ENCODE data around the gene EPHA7. TPM values are rescaled to one million over a fixed set of nuclear protein-coding genes. Genes with fewer than 3 reads are reported as not detected.

EPHA7 gene
- total RNA-seq, 1 donor from 2014 or later, result not detected

- H3K4me3 Mint-ChIP-seq, result no peak overlapping the region
Observed at GRCh38 chr6:93282521-93283031, 136.8 kb downstream of the EPHA7 start.

GRCh38 chr6:93278241-93278640, 141.1 kb downstream of the EPHA7 start:
- no peak for DNase-seq
- Mint-ChIP-seq H3K4me1 (no peaks in the 10 kb centered on the region), H3K36me3 (ENCODE audit: low read depth) (no peaks in the 10 kb centered on the region), H3K27me3 (no peaks in the 10 kb centered on the region), H3K9me3 (no peaks in the 10 kb centered on the region), H3K27ac (no peak overlapping the region), H3K4me3 (no peak overlapping the region)
- intact Hi-C loops (cut with micrococcal nuclease), result no loop called here

More at GRCh38 chr6:93282521-93283031, 136.8 kb downstream of the EPHA7 start:
- no peaks in the 10 kb centered on the region for H3K36me3 Mint-ChIP-seq (ENCODE audit: low read depth)
- H3K27ac Mint-ChIP-seq, result no peak overlapping the region
- peaks cover 3% of the 10 kb centered on the region for H3K9me3 Mint-ChIP-seq
- no peaks in the 10 kb centered on the region for H3K27me3 Mint-ChIP-seq
- intact Hi-C loops (cut with micrococcal nuclease), result no loop called here
- no peaks in the 10 kb centered on the region for H3K4me1 Mint-ChIP-seq
- DNase-seq, result no peak

DNA sequence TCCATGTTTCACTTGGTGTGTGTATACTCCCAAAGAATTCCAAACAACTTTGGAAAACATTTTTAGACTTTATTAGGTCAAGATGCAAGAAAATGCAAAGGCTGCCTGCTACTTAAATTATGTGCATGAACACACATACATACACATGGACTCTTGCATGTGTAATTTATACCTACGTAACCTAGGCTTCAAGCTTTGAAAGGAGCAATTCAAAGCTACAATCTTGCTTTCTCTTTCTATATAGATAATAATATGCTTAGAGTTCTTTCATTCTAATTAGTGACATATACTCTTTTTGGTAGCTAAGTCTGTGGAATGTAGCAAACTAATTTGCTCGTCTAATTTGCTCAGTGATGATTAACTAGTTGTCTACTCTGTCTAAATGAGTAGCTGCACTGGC, 146.5 kb downstream of the EPHA7 start:
- Mint-ChIP-seq H3K27ac (no peak overlapping the region), H3K9me3 (no peaks in the 10 kb centered on the region), H3K27me3 (no peaks in the 10 kb centered on the region), H3K4me3 (no peak overlapping the region), H3K4me1 (no peaks in the 10 kb centered on the region), H3K36me3 (ENCODE audit: low read depth) (no peaks in the 10 kb centered on the region)
- DNase-seq, result no peak
- intact Hi-C loops (cut with micrococcal nuclease), result no loop called here

DNA sequence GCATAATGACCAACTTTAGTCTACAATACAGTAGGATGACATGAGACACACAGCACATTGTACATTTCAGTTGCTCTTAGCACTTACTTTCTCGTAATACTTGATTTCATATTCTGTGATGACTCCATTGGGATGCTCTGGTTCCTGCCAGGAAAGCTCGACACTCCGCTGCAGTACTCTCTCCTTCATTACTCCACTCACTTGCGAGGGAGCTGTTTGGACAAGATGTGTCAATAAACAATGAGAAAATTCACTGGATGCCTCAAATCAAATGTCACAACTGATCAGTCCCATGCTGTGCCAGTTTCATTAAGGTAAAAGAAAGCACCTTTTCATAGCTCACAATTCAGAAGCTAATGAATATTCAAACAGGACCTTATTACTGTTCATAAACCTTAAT, 147.1 kb downstream of the EPHA7 start:
- Mint-ChIP-seq H3K9me3 (no peaks in the 10 kb centered on the region), H3K4me3 (no peak overlapping the region)

GRCh38 chr6:93266116-93266817, 153.1 kb downstream of the EPHA7 start:
- Mint-ChIP-seq H3K27me3 (no peaks in the 10 kb centered on the region), H3K36me3 (ENCODE audit: low read depth) (no peaks in the 10 kb centered on the region), H3K4me1 (no peaks in the 10 kb centered on the region), H3K4me3 (no peak overlapping the region), H3K27ac (no peak overlapping the region), H3K9me3 (no peaks in the 10 kb centered on the region)
- no peak for DNase-seq
- intact Hi-C loops (cut with micrococcal nuclease), result no loop called here

More for the DNA sequence above, 147.1 kb downstream of the EPHA7 start:
- no peaks in the 10 kb centered on the region for H3K27me3 Mint-ChIP-seq
- H3K4me1 Mint-ChIP-seq, result no peaks in the 10 kb centered on the region
- no peaks in the 10 kb centered on the region for H3K36me3 Mint-ChIP-seq (ENCODE audit: low read depth)
- no peak for DNase-seq
- intact Hi-C loops (cut with micrococcal nuclease), result no loop called here
- no peak overlapping the region for H3K27ac Mint-ChIP-seq

DNA sequence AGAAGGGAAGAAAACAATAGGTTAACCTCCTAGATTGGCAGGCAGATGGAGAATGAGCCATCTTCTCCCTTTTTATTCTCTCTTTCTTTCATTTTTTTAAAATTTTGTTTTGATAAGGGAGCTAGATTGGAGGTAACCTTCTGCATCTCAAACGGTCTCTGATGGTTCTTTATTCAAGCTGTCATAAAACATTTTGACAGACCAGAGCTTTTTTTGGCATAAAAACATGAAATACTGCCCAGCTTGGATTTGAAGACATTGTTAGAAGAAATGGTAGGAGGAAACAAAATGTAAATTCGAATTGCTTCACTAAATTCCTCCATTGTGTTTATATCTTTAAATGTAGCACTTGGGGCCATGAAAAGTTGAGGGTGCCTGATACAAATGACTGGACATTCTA, 158.5 kb downstream of the EPHA7 start:
- no peak overlapping the region for H3K27ac Mint-ChIP-seq
- H3K4me1 Mint-ChIP-seq, result no peaks in the 10 kb centered on the region
- intact Hi-C loops (cut with micrococcal nuclease), result no loop called here
- H3K36me3 Mint-ChIP-seq (ENCODE audit: low read depth), result no peaks in the 10 kb centered on the region
- H3K27me3 Mint-ChIP-seq, result no peaks in the 10 kb centered on the region
- H3K9me3 Mint-ChIP-seq, result no peaks in the 10 kb centered on the region
- H3K4me3 Mint-ChIP-seq, result no peak overlapping the region
- no peak for DNase-seq

DNA sequence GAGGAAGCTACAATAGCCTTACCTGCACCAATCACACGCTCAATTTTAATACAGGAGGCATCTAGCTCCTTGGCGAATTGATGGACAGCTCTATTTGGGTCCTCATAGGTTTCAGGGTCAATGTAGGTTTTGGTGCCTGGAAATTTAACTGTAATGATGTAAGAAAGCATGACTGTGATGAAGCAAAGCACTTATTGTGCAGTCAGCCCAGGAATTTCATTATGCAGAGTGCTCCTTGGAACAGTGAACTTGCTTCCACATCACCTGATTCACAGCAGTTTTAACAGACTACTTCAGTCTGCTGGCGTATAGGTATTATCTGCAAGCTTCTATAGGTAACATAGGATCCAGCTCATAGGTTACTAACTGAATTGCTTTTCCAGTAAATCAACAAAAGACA, 160.0 kb downstream of the EPHA7 start:
- H3K4me1 Mint-ChIP-seq, result no peaks in the 10 kb centered on the region
- no peaks in the 10 kb centered on the region for H3K36me3 Mint-ChIP-seq (ENCODE audit: low read depth)
- intact Hi-C loops (cut with micrococcal nuclease), result no loop called here
- no peak for DNase-seq
- H3K27ac Mint-ChIP-seq, result no peak overlapping the region
- H3K27me3 Mint-ChIP-seq, result no peaks in the 10 kb centered on the region
- H3K9me3 Mint-ChIP-seq, result no peaks in the 10 kb centered on the region
- no peak overlapping the region for H3K4me3 Mint-ChIP-seq

DNA sequence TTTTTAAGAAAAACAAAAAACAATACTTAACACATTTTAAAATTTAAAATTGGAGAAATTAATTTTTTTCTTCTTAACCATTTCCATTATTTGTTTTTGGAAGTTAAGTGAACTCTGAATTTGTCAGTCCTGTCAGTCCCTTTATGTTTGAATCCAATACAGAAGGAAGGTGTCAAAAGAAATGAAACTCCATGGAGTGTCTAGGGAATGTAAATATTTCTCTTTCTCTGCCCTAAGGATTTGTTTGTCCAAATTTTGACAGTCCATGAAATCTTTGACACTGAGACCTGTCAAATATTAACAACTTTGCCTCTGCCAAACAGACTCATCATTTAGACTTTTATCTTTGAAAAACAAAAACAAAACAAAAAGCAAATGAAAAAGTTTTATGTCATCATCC, 166.4 kb downstream of the EPHA7 start:
- no peak for DNase-seq
- Mint-ChIP-seq H3K27me3 (no peaks in the 10 kb centered on the region), H3K27ac (no peak overlapping the region), H3K9me3 (no peaks in the 10 kb centered on the region), H3K4me1 (no peaks in the 10 kb centered on the region), H3K36me3 (ENCODE audit: low read depth) (no peaks in the 10 kb centered on the region), H3K4me3 (no peak overlapping the region)
- intact Hi-C loops (cut with micrococcal nuclease), result no loop called here

- Mint-ChIP-seq H3K4me1 (no peaks in the 10 kb centered on the region), H3K4me3 (no peak overlapping the region), H3K9me3 (no peaks in the 10 kb centered on the region)
Observed at GRCh38 chr6:93248631-93249030, 170.7 kb downstream of the EPHA7 start.

DNA sequence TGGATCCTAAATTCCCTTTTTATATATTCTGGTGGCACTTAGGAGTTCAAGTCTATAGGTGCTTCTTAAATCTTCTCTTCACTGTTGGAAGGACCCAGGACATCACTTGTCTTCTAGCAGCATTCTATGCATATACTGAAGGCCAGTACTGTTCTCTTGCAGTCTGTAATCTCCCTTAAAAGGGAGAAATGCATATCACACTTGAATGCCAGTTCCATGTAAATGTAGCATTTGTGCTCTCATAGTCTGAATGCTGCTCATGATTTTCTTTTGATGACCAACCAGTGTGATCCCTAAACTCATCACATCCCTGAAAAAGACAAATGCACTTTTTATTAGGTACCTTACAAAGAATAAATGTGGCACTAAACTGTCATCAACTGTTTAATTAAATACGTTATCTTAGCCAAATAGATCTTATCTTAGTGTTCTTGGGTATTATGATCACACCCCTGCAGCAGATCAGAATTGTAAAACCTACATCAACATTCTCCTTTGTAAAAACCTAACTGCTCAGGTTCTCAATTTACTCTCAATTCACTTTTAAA, 176.1 kb downstream of the EPHA7 start:
- Mint-ChIP-seq H3K27me3 (no peaks in the 10 kb centered on the region), H3K9me3 (no peaks in the 10 kb centered on the region), H3K27ac (no peak overlapping the region), H3K36me3 (ENCODE audit: low read depth) (no peaks in the 10 kb centered on the region), H3K4me3 (no peak overlapping the region), H3K4me1 (no peaks in the 10 kb centered on the region)
- DNase-seq, result no peak
- intact Hi-C loops (cut with micrococcal nuclease), result no loop called here

More at GRCh38 chr6:93248631-93249030, 170.7 kb downstream of the EPHA7 start:
- no peak overlapping the region for H3K27ac Mint-ChIP-seq
- no peak for DNase-seq
- no peaks in the 10 kb centered on the region for H3K27me3 Mint-ChIP-seq
- intact Hi-C loops (cut with micrococcal nuclease), result no loop called here
- no peaks in the 10 kb centered on the region for H3K36me3 Mint-ChIP-seq (ENCODE audit: low read depth)

GRCh38 chr6:93242049-93242448, 177.3 kb downstream of the EPHA7 start:
- H3K27me3 Mint-ChIP-seq, result no peaks in the 10 kb centered on the region
- H3K4me3 Mint-ChIP-seq, result no peak overlapping the region
- H3K27ac Mint-ChIP-seq, result no peak overlapping the region

DNA sequence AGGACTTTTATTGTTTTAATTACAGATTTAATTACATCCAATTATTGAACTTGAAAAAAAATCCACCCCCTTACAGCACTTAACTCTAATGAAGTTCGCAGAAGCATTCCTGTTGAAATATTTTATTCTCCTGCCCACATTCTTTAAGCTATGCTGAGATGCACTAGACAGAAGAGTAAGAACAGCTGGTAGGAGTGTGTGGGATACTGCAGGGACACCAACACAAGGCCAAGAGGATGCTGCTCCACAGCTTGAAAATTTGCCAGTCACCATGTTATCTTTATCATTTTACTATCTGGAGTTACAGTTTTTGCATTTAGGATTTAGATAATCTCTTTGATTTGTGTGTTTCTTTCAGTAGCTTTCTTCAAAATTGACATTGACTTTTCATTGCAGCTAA, 180.7 kb downstream of the EPHA7 start:
- H3K9me3 Mint-ChIP-seq, result no peaks in the 10 kb centered on the region
- H3K27me3 Mint-ChIP-seq, result no peaks in the 10 kb centered on the region
- no peak overlapping the region for H3K4me3 Mint-ChIP-seq
- no peaks in the 10 kb centered on the region for H3K4me1 Mint-ChIP-seq
- intact Hi-C loops (cut with micrococcal nuclease), result no loop called here
- DNase-seq, result no peak
- H3K36me3 Mint-ChIP-seq (ENCODE audit: low read depth), result no peaks in the 10 kb centered on the region
- H3K27ac Mint-ChIP-seq, result no peak overlapping the region

More at GRCh38 chr6:93242049-93242448, 177.3 kb downstream of the EPHA7 start:
- Mint-ChIP-seq H3K9me3 (no peaks in the 10 kb centered on the region), H3K36me3 (ENCODE audit: low read depth) (no peaks in the 10 kb centered on the region), H3K4me1 (no peaks in the 10 kb centered on the region)
- intact Hi-C loops (cut with micrococcal nuclease), result no loop called here
- no peak for DNase-seq

- no peaks in the 10 kb centered on the region for H3K27me3 Mint-ChIP-seq
- H3K9me3 Mint-ChIP-seq, result no peaks in the 10 kb centered on the region
- intact Hi-C loops (cut with micrococcal nuclease), result no loop called here
- H3K27ac Mint-ChIP-seq, result no peak overlapping the region
- no peaks in the 10 kb centered on the region for H3K4me1 Mint-ChIP-seq
- DNase-seq, result no peak
- H3K4me3 Mint-ChIP-seq, result no peak overlapping the region
- H3K36me3 Mint-ChIP-seq (ENCODE audit: low read depth), result no peaks in the 10 kb centered on the region
Observed at GRCh38 chr6:93235775-93236174, 183.6 kb downstream of the EPHA7 start.

GRCh38 chr6:93226822-93227221, 192.5 kb downstream of the EPHA7 start:
- Mint-ChIP-seq H3K36me3 (ENCODE audit: low read depth) (no peaks in the 10 kb centered on the region), H3K27me3 (no peaks in the 10 kb centered on the region), H3K9me3 (peaks cover 3% of the 10 kb centered on the region), H3K4me1 (no peaks in the 10 kb centered on the region), H3K27ac (no peak overlapping the region), H3K4me3 (no peak overlapping the region)
- no peak for DNase-seq
- intact Hi-C loops (cut with micrococcal nuclease), result no loop called here

Data from activated CD4-positive, alpha-beta T cell treated with anti-CD3 and anti-CD28 coated beads, Interleukin-2, amount 10 ng/mL, durations not matched to agents 24 days and 14 days (primary cell).